Activated B cell treated with CpG ODN at 0.5 μM for 24 hours (primary cell): ENCODE measurements around the gene B3GALT4. TPM values are rescaled to one million over a fixed set of nuclear protein-coding genes. Genes with fewer than 3 reads are reported as not detected.

Experiments used
- ATAC-seq: fragments of 200-7000 bp; cut with Tn5 transposase; one replicate; pipeline ENCODE4 v1.10.0; 2021; ENCODE audit warnings: low read depth, mild to moderate bottlenecking, moderate library complexity
- CTCF ChIA-PET: fragments of 350-600 bp; sonication (Branson Sonifier 250); formaldehyde crosslinking; loops from one replicate; lab custom pipeline; 2021; ENCODE audit warnings: antibody characterized with exemption; lab: Charles Lee
- POLR2A ChIA-PET: fragments of 350-600 bp; sonication (Branson Sonifier 250); formaldehyde crosslinking; loops from one replicate; lab custom pipeline; 2021; ENCODE audit warnings: antibody characterized with exemption; lab: Charles Lee
- DNase-seq: peaks from one replicate; pipeline ENCODE4 v3.0.0; 2022
- H3K27ac Mint-ChIP-seq: one replicate; pipeline ENCODE4 v1.8.0; 2020; ENCODE audit warnings: mixed read lengths
- H3K27me3 Mint-ChIP-seq: one replicate; pipeline ENCODE4 v1.8.0; 2021; ENCODE audit warnings: mixed read lengths
- H3K36me3 Mint-ChIP-seq: one replicate; pipeline ENCODE4 v1.8.0; 2021; ENCODE audit warnings: low read depth, mixed read lengths
- H3K4me1 Mint-ChIP-seq: one replicate; pipeline ENCODE4 v1.8.0; 2021; ENCODE audit warnings: mixed read lengths
- H3K4me3 Mint-ChIP-seq: one replicate; pipeline ENCODE4 v1.8.0; 2020; ENCODE audit warnings: mild to moderate bottlenecking, mixed read lengths
- H3K9me3 Mint-ChIP-seq: one replicate; pipeline ENCODE4 v1.8.0; 2020; ENCODE audit warnings: mixed read lengths
- intact Hi-C: fragments of 100-400 bp; cut with micrococcal nuclease; formaldehyde crosslinking; loops from one replicate; pipeline ENCODE4 v1.15.1; 2024
- total RNA-seq: library from RNA; stranded (reverse); gene quantifications from 2 replicates; pipeline ENCODE4 v1.2.3, GENCODE V29; 2022
- TF ChIP-seq, protein P1 (sequence below): fragments of 200-600 bp; IDR thresholded peaks from one replicate; pipeline ENCODE4 v1.8.0; 2022; ENCODE audit warnings: antibody characterized with exemption, mild to moderate bottlenecking

B3GALT4 gene
- total RNA-seq, 1 donor from 2014 or later: 19.4 TPM

DNA sequence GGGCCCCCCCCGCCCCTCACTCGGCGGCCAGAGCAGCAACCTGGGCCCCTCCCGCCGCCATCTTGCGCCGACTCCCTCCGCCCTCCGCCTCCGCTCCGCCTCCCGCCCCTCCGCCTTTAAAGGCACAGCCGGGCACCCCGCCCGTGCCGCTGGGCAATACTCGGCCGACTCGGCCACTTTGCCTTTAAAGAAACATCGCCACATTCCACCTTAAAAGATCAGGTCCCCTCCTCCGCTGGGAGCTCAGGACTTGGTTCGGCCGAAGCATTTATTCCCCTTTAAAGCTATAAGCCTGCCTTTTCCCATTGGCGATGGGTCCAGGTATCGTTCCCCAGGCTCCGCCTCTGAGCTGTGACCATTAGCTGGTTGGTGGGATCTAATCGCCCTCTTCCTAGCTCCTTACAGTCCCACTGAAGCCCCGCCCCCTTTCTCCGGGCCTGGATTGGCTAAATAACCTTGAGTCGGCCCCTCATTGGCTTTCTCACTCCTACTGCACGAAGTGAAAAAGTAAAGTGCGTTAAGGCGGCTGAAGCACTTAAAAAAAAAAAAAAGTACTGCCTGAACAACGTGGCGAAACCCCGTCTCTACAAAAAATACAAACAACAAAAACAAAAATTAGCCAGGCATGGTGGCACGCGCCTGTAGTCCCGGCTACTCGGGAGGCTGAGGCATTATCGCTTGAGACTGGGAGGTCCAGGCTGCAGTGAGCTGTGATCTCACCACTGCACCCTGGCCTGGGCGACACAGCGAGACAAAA, 40.9 kb downstream of the B3GALT4 start, which contains the start of gene ZBTB22:
ZBTB22 (minus strand) TSS at position 76 of the 757 bp plus-strand sequence. CDS start 828 bp downstream, outside the sequence.
- intact Hi-C loops: loop anchor here (1.0 to 5.0 kb wide), 2 partner anchors 73 to 346 kb away; partner anchors contain the start of gene KIFC1
- ATAC-seq: peak; percentile 59
- CTCF ChIA-PET: interaction anchor here (0.6 to 2.5 kb wide), 4 partner anchors 18 to 41 kb away, joined by 3 to 15 read pairs (median 6); partner anchors contain the start of genes B3GALT4 and RGL2
- TF ChIP-seq, protein P1, sequence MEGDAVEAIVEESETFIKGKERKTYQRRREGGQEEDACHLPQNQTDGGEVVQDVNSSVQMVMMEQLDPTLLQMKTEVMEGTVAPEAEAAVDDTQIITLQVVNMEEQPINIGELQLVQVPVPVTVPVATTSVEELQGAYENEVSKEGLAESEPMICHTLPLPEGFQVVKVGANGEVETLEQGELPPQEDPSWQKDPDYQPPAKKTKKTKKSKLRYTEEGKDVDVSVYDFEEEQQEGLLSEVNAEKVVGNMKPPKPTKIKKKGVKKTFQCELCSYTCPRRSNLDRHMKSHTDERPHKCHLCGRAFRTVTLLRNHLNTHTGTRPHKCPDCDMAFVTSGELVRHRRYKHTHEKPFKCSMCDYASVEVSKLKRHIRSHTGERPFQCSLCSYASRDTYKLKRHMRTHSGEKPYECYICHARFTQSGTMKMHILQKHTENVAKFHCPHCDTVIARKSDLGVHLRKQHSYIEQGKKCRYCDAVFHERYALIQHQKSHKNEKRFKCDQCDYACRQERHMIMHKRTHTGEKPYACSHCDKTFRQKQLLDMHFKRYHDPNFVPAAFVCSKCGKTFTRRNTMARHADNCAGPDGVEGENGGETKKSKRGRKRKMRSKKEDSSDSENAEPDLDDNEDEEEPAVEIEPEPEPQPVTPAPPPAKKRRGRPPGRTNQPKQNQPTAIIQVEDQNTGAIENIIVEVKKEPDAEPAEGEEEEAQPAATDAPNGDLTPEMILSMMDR: no peak
- Mint-ChIP-seq H3K4me1 (peaks cover 84% of the 10 kb centered on the region), H3K4me3 (peak within 1 kb of the TSS; percentile 99), H3K27ac (peak within 1 kb of the TSS; percentile 98), H3K27me3 (no peaks in the 10 kb centered on the region), H3K9me3 (no peaks in the 10 kb centered on the region), H3K36me3 (peaks cover 72% of the 10 kb centered on the region)
- DNase-seq: peak; percentile 91
- POLR2A ChIA-PET: interaction anchor here (0.5 to 3.5 kb wide), 40 partner anchors 8 to 1819 kb away, joined by 3 to 102 read pairs (median 4); partner anchors contain the start of genes B3GALT4, BAK1, CUTA and DXO

DNA sequence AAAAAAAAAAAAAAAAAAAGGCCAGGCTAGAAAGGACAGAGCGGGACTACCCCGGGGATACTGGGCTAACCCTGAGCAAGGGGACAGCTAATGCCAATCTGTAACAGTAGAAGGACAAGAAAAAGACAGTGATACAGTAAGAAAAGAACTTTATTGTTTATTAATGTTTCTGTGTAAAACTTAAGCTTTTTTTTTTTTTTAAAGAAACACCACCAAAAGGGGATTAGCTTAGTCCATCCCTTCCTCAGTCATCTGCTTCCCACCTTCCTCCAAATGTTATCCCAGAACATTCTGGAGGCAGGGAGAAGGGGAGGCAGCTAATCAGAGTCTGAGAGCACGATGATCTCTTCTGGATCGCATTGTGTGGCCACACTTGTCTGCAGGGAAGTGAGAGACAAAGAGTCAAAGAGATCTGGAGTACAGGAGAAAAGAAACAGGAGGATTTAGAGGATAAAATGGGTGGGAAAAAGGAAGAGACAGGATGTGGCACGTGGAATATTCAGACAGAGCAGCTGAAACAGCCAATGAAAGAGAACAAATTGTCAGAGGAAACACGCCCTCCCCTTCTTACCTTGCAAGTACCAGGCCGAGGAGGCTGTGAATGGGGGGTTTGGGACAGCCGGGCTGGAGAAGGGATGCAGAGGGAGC, 41.6 kb downstream of the B3GALT4 start:
- H3K9me3 Mint-ChIP-seq: no peaks in the 10 kb centered on the region
- DNase-seq: no peak
- peak overlapping the region; percentile 98 for H3K27ac Mint-ChIP-seq
- POLR2A ChIA-PET: interaction anchor here (0.6 to 3.5 kb wide), 23 partner anchors 10 to 1820 kb away, joined by 3 to 102 read pairs (median 7); partner anchors contain the start of genes B3GALT4, BAK1, CUTA and PFDN6
- peaks cover 90% of the 10 kb centered on the region for H3K4me1 Mint-ChIP-seq
- TF ChIP-seq, protein P1: no peak
- no peaks in the 10 kb centered on the region for H3K27me3 Mint-ChIP-seq
- ATAC-seq: no peak
- H3K4me3 Mint-ChIP-seq: peak overlapping the region; percentile 99
- peaks cover 72% of the 10 kb centered on the region for H3K36me3 Mint-ChIP-seq
- intact Hi-C loops: loop anchor here (1.0 to 5.0 kb wide), 2 partner anchors 73 to 346 kb away; partner anchors contain the start of gene KIFC1
- CTCF ChIA-PET: interaction anchor here (1.3 to 2.5 kb wide), 2 partner anchors 27 to 41 kb away, joined by 8 to 15 read pairs; partner anchors contain the start of gene B3GALT4

DNA sequence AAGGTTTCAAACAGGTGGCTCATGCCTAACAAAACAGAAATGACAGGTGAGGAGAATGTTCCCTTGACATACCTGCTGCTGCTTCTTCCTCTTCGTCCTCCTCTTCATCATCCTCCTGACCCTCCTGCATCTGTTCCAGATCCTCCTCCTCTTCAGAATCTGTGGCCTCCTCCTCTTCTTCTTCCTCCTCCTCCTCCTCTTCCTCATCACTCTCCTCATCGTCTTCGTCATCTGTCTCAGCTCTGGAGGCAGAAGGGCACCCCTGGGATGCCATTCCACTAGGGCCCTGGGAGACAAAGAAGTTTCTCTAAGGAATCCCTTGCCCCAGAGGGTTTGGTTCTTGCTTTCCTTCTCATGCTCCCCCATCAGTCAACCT, 43.0 kb downstream of the B3GALT4 start:
- no peak for ATAC-seq
- POLR2A ChIA-PET: interaction anchor here (0.7 to 1.4 kb wide), 2 partner anchors 56 to 111 kb away, joined by 3 read pairs; partner anchors contain the start of gene RING1
- peaks cover 66% of the 10 kb centered on the region for H3K36me3 Mint-ChIP-seq
- TF ChIP-seq, protein P1: no peak
- no peak for DNase-seq
- H3K27me3 Mint-ChIP-seq: no peaks in the 10 kb centered on the region
- H3K9me3 Mint-ChIP-seq: no peaks in the 10 kb centered on the region
- H3K4me3 Mint-ChIP-seq: peak overlapping the region; percentile 66
- CTCF ChIA-PET: no interaction called here
- intact Hi-C loops: loop anchor here (5.0 kb wide), 1 partner anchor 348 kb away; no protein-coding TSS in a partner anchor
- H3K27ac Mint-ChIP-seq: peak overlapping the region; percentile 63
- peaks cover 90% of the 10 kb centered on the region for H3K4me1 Mint-ChIP-seq

DNA sequence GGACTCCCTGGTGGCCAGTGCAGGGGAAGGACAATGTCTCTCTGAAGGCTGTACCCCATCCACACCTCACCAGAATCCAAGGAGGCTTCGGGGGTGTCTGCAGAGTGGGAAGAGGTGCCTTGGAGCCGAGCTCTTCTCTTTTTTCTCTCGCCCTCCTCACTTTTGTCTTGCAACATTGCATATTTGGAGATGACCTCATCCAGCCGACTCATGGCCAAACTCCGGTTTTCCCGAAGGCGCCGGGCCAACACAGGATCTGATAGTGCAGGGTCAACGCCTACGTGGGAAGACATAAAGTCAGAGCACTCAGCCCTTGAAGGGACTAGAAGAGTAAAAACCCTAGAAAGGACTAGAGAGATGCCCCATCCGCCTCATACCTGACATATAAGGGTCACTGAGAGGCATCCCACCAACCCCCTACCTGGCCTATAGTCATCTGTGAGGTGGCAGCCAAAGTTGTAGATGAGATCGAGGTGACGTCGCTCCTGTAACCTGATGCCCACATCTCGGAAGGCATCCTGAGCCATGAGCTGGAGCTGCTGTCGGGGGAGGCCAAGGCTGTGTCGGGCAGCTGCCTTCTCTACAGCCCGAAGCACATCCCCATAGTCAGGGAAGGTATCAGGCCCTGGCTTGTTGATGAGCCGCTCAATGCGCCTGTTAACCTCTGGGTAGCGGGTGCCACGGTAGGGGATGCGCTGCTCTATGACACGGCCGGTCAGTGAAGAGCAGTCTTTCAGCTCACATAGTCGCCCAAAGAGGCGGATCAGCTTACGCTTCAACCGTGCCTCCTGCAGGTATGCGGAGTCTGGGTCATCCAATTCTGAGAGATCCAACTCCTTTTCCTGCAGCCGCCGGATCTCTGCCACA, 43.6 kb downstream of the B3GALT4 start:
- H3K4me1 Mint-ChIP-seq: peaks cover 83% of the 10 kb centered on the region
- H3K4me3 Mint-ChIP-seq: peak overlapping the region; percentile 95
- no peaks in the 10 kb centered on the region for H3K9me3 Mint-ChIP-seq
- H3K36me3 Mint-ChIP-seq: peaks cover 64% of the 10 kb centered on the region
- TF ChIP-seq, protein P1: no peak
- peak overlapping the region; percentile 63 for H3K27ac Mint-ChIP-seq
- no peaks in the 10 kb centered on the region for H3K27me3 Mint-ChIP-seq
- CTCF ChIA-PET: no interaction called here
- DNase-seq (no peak), ATAC-seq (no peak)
- POLR2A ChIA-PET: interaction anchor here (0.7 to 1.4 kb wide), 4 partner anchors 7 to 112 kb away, joined by 3 to 5 read pairs (median 3); partner anchors contain the start of genes RING1, RPS18 and VPS52
- intact Hi-C loops: no loop called here
